Vagina (tissue), 2 donors: Measurements from ENCODE around the gene ICAM5. TPM values are rescaled to one million over a fixed set of nuclear protein-coding genes. Genes with fewer than 3 reads are reported as not detected.
A peak's percentile ranks its signal among the peaks of the same experiment; 100 is the strongest.
"Not testable (repeated sequence)": the region's sequence is repeated elsewhere in the genome, so short reads cannot be mapped to it uniquely, and the experiment has no call there.

Experiments used
- DNase-seq, 2 donors: peaks; one replicate each; pipeline ENCODE4 v3.0.0-alpha.2; 2017; ENCODE audit errors: extremely low spot score in 2 of 2
- H3K27ac ChIP-seq: fragments of 200-600 bp; sonication (generic); one replicate; pipeline ENCODE4 v1.5.1; 2019
- H3K27me3 ChIP-seq: fragments of 200-600 bp; sonication (generic); one replicate; pipeline ENCODE4 v1.5.1; 2019
- H3K36me3 ChIP-seq, 2 donors: fragments of 200-600 bp; sonication (generic); one replicate each; pipeline ENCODE4 v1.5.1; 2017 to 2019
- H3K4me1 ChIP-seq: fragments of 200-600 bp; sonication (generic); one replicate; pipeline ENCODE4 v1.5.1; 2019
- H3K4me3 ChIP-seq, 2 donors: fragments of 200-600 bp; sonication (generic); 1 replicate in 1 of 2; 2 replicates in 1 of 2; pipeline ENCODE4 v1.5.1; 2016 to 2019
- H3K9me3 ChIP-seq: fragments of 200-600 bp; sonication (generic); one replicate; pipeline ENCODE4 v1.5.1; 2019
- POLR2A ChIP-seq, 2 donors: fragments of 450-650 bp; IDR thresholded peaks; one replicate each; pipeline ENCODE4 v1.6.1; 2017; ENCODE audit warnings: antibody characterized with exemption in 2 of 2, mild to moderate bottlenecking in 2 of 2, moderate library complexity in 2 of 2
- POLR2AphosphoS5 ChIP-seq, 2 donors: sonication (generic); formaldehyde crosslinking; IDR thresholded peaks; one replicate each; pipeline ENCODE4 v1.9.0; 2017; ENCODE audit warnings: antibody characterized with exemption in 2 of 2, mild to moderate bottlenecking in 2 of 2, low read depth in 1 of 2; ENCODE audit not compliant: insufficient read depth in 1 of 2
- intact Hi-C: fragments of 100-400 bp; cut with DNase I; formaldehyde crosslinking; loops from one replicate; pipeline ENCODE4 v1.15.1; 2023
- total RNA-seq: library from RNA; depleted of rRNA; stranded (reverse); fragments of >200 nt; gene quantifications from one replicate; pipeline ENCODE4 v1.2.3, GENCODE V29; 2016
- TF ChIP-seq, protein P1 (sequence below), 3 experiments: fragments of 450-650 bp in 2 of 3; fragments of 200-600 bp in 1 of 3; sonication (generic) in 1 of 3; IDR thresholded peaks; one replicate each; pipeline ENCODE4 v1.5.1; 2017 to 2019; ENCODE audit warnings: antibody characterized with exemption in 3 of 3, mild to moderate bottlenecking in 2 of 3, moderate library complexity in 2 of 3

Gene ICAM5, protein sequence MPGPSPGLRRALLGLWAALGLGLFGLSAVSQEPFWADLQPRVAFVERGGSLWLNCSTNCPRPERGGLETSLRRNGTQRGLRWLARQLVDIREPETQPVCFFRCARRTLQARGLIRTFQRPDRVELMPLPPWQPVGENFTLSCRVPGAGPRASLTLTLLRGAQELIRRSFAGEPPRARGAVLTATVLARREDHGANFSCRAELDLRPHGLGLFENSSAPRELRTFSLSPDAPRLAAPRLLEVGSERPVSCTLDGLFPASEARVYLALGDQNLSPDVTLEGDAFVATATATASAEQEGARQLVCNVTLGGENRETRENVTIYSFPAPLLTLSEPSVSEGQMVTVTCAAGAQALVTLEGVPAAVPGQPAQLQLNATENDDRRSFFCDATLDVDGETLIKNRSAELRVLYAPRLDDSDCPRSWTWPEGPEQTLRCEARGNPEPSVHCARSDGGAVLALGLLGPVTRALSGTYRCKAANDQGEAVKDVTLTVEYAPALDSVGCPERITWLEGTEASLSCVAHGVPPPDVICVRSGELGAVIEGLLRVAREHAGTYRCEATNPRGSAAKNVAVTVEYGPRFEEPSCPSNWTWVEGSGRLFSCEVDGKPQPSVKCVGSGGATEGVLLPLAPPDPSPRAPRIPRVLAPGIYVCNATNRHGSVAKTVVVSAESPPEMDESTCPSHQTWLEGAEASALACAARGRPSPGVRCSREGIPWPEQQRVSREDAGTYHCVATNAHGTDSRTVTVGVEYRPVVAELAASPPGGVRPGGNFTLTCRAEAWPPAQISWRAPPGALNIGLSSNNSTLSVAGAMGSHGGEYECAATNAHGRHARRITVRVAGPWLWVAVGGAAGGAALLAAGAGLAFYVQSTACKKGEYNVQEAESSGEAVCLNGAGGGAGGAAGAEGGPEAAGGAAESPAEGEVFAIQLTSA
- total RNA-seq = 2.0 TPM

DNA sequence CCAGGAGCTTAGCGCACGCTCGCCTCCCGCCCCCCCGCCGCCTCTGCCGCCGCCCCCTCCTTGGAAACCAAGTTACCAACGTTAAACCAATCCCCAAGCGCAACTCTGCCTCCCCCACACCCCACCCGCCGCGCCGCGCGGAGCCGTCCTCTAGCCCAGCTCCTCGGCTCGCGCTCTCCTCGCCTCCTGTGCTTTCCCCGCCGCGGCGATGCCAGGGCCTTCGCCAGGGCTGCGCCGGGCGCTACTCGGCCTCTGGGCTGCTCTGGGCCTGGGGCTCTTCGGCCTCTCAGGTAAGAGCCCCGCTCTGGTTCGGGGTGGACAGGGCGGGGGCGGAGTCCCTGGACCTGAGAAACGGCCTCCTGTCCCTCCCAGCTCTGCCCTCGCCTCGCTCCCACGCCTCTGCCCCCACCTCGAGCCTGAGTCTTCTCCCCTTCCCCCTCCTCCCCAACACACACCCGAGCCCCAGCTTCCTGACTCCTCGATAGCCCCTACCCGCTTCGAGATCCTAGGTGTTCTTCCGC is at the start of gene ICAM5:
Gene ICAM5 (plus strand): TSS at position 117 of the 521 bp plus-strand sequence. CDS start 92 bp downstream, at position 209.
- no peak within 1 kb of the TSS for H3K27ac ChIP-seq
- TF ChIP-seq, protein P1, sequence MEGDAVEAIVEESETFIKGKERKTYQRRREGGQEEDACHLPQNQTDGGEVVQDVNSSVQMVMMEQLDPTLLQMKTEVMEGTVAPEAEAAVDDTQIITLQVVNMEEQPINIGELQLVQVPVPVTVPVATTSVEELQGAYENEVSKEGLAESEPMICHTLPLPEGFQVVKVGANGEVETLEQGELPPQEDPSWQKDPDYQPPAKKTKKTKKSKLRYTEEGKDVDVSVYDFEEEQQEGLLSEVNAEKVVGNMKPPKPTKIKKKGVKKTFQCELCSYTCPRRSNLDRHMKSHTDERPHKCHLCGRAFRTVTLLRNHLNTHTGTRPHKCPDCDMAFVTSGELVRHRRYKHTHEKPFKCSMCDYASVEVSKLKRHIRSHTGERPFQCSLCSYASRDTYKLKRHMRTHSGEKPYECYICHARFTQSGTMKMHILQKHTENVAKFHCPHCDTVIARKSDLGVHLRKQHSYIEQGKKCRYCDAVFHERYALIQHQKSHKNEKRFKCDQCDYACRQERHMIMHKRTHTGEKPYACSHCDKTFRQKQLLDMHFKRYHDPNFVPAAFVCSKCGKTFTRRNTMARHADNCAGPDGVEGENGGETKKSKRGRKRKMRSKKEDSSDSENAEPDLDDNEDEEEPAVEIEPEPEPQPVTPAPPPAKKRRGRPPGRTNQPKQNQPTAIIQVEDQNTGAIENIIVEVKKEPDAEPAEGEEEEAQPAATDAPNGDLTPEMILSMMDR (IDR thresholded peaks at IDR 0.05) = no peak
- no peak for TF ChIP-seq POLR2A (IDR thresholded peaks at IDR 0.05)
- no peak for TF ChIP-seq POLR2AphosphoS5 (IDR thresholded peaks at IDR 0.05; ENCODE audit: insufficient read depth in 1 of 2, low read depth in 1 of 2)
- H3K4me1 ChIP-seq = peaks cover 81% of the 10 kb centered on the region
- DNase-seq = no peak
- peak within 1 kb of the TSS; percentile 37 to 56 for H3K4me3 ChIP-seq
- intact Hi-C loops = no loop called here
- H3K9me3 ChIP-seq = no peaks in the 10 kb centered on the region
- peaks cover 19% of the 10 kb centered on the region for H3K27me3 ChIP-seq
- peaks cover 0 to 7% of the 10 kb centered on the region in 2 donors for H3K36me3 ChIP-seq

DNA sequence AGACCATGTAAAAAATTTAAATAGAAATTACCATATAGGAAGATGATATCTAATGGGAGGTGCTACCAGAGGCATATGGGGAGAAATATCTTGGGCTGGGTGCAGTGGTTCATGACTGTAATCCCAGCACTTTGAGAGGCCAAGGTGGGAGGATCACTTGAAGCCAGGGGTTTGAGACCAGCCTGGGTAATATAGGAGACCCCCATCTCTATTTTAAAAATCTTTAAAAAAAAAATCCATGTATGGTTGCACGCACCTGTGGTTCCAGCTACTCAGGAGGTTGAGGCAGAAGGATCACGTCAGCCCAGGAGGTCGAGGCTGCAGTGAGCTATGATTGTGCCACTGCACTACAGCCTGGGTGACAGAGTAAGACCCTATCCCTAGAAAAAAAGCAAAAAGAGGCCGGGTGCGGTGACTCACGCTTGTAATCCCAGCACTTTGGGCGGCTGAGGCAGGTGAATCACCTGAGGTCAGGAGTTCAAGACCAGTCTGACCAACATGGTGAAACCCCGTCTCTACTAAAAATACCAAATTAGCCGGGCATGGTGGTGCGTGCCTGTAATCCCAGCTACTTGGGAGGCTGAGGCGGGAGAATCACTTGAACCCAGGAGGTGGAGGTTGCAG is 47.8 kb upstream of the ICAM5 start:
- peaks cover 10% of the 10 kb centered on the region for H3K4me1 ChIP-seq
- DNase-seq, H3K36me3 ChIP-seq, H3K27ac ChIP-seq, intact Hi-C loops, H3K27me3 ChIP-seq, H3K4me3 ChIP-seq, H3K9me3 ChIP-seq: not testable (repeated sequence)

DNA sequence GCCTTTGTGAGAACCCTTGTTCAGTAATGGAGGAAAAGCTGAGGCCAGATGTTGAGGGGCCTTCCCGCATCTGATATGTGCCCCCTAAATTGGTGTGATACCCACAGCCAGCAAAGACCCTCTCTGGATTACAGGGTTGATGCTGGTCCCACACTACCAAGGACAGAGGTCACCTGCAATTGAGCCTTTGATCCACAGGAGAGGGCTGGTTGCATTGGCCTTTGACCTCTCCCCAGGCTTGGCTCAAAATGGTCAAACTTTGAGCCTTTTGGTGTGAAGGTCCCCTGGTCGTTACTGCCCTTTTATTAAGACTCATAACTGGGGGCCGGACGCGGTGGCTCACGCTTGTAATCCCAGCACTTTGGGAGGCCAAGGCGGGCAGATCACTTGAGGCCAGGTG is 46.1 kb upstream of the ICAM5 start:
- H3K9me3 ChIP-seq = no peaks in the 10 kb centered on the region
- H3K4me1 ChIP-seq = no peaks in the 10 kb centered on the region
- no peak overlapping the region for H3K27ac ChIP-seq
- H3K4me3 ChIP-seq = no peak overlapping the region
- no peaks in the 10 kb centered on the region for H3K36me3 ChIP-seq
- TF ChIP-seq, protein P1 (IDR thresholded peaks at IDR 0.05) = no peak
- TF ChIP-seq POLR2A (IDR thresholded peaks at IDR 0.05) = no peak
- TF ChIP-seq POLR2AphosphoS5 (IDR thresholded peaks at IDR 0.05; ENCODE audit: insufficient read depth in 1 of 2, low read depth in 1 of 2) = no peak
- intact Hi-C loops = no loop called here
- H3K27me3 ChIP-seq = no peaks in the 10 kb centered on the region
- DNase-seq = no peak

DNA sequence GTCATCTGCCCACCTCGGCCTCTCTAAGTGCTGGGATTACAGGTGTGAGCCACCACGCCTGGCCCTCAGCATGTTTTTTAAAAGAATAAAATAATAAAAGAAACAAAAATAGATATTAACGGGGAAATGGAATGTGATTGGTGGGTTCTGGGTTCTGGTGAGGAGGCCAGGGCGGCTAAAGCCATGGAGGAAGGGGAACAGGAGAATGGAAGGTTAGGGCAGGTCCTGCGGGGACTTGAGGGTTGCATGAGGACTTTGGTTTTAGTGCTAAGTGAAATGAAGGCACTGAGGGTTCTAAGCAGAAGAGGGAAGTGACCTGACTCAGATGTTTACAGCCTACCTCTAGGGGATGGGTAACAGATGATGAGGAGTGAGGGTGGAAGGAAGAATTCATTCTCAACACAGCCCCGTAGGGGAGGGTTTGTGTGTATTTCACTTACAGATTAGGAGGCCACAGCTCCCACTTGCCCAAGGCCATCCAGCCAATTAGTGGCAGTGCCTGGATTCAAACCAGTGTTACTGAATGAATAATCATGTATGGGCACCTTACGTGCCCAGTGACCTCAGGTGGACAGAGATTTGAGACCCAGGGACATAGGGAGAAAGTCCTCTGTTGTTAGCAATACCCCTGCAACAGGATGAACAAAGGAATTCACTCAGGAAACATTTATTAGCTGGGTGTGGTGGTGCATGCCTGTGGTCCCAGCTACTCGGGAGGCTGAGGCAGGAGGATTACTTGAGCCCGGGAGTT is 44.4 kb upstream of the ICAM5 start:
- Histone ChIP-seq H3K4me3 (no peak overlapping the region), H3K27ac (no peak overlapping the region), H3K27me3 (no peaks in the 10 kb centered on the region), H3K9me3 (no peaks in the 10 kb centered on the region), H3K36me3 (no peaks in the 10 kb centered on the region), H3K4me1 (peaks cover 2% of the 10 kb centered on the region)
- TF ChIP-seq POLR2AphosphoS5 (IDR thresholded peaks at IDR 0.05; ENCODE audit: insufficient read depth in 1 of 2, low read depth in 1 of 2) (no peak), POLR2A (IDR thresholded peaks at IDR 0.05) (no peak)
- TF ChIP-seq, protein P1 (IDR thresholded peaks at IDR 0.05) = no peak
- intact Hi-C loops = no loop called here
- DNase-seq = no peak
